AG04450 (cell line): ENCODE results near the gene ATP6V1C2. TPM values are rescaled to one million over a fixed set of nuclear protein-coding genes. Genes with fewer than 3 reads are reported as not detected.

ENCODE experiments used
- CTCF ChIA-PET: fragments of 300-600, 350-600 bp; formaldehyde crosslinking; extraction: SDS; loops from one replicate; lab custom pipeline; 2022; ENCODE audit warnings: antibody characterized with exemption, inconsistent platforms; lab: Charles Lee
- POLR2A ChIA-PET: fragments of 350-600 bp; formaldehyde crosslinking; extraction: SDS; loops from one replicate; lab custom pipeline; 2021; ENCODE audit warnings: antibody characterized with exemption, inconsistent platforms; lab: Yijun Ruan, JAX
- DNase-seq: peaks from one replicate; pipeline ENCODE4 v3.0.0-alpha.2; 2011; ENCODE audit warnings: low read depth, low spot score
- H3K27ac ChIP-seq: one replicate; pipeline ENCODE4 v1.5.1; 2012; ENCODE audit warnings: low read depth, low read length, control low read depth
- H3K27me3 ChIP-seq: one replicate; pipeline ENCODE4 v1.6.0; 2012; ENCODE audit warnings: low read length; ENCODE audit not compliant: control insufficient read depth, insufficient read depth
- H3K4me3 ChIP-seq: 2 replicates; pipeline ENCODE4 v1.5.1; 2011; ENCODE audit warnings: mild to moderate bottlenecking, low read depth, low read length, control low read depth
- H3K9me3 ChIP-seq: 2 replicates; pipeline ENCODE4 v1.5.1; 2012; ENCODE audit warnings: low read length; ENCODE audit not compliant: control insufficient read depth, insufficient read depth
- polyA plus RNA-seq: library from polyadenylated mRNA; depleted of rRNA; stranded (reverse); fragments of >200 nt; gene quantifications from 2 replicates; pipeline ENCODE4 v1.2.3, GENCODE V29; 2011
- TF ChIP-seq, protein P1 (sequence below): IDR thresholded peaks from 2 replicates; pipeline ENCODE4 v1.5.1; 2011; ENCODE audit warnings: low read depth, low read length, control low read depth, inconsistent platforms

ATP6V1C2 gene
- polyA plus RNA-seq, 1 experiment, result 0.14 TPM

DNA sequence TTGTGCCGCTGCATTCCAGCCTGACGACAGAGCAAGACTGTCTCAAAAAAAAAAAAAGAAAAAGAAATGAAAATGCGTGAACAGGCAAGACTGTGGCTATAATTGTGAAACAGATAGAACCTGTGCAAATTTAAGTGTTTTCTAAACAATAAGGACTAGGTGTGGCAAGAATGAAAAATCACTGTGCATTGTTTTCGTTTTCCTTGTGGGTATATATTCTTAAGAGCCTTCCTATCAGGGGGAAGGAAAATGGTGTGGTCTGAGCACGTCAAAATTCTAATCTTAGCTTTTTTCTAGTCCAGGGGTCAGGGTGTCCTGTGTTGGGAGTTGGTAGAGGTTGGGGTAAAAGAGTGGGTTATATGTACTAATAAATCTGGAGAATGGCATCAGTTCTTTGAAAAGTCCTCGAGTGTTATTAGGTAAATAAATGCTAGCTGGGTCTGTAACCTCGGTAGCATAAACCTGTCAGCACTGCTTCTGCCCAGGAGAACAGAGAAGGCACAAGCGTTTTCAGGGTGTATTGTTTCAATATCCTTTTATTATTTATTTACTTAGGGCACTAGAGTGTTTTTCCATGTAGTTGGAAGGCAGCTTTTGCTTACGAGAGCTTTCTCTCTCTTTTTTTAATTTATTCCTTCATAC, 11.6 kb downstream of the ATP6V1C2 start:
- CTCF ChIA-PET, result no interaction called here
- H3K9me3 ChIP-seq, result no peaks in the 10 kb centered on the region
- peaks cover 18% of the 10 kb centered on the region for H3K27me3 ChIP-seq
- POLR2A ChIA-PET, result interaction anchor here (0.7 kb wide), 1 partner anchor 45 kb away, joined by 4 read pairs; no protein-coding TSS in a partner anchor
- TF ChIP-seq, protein P1, sequence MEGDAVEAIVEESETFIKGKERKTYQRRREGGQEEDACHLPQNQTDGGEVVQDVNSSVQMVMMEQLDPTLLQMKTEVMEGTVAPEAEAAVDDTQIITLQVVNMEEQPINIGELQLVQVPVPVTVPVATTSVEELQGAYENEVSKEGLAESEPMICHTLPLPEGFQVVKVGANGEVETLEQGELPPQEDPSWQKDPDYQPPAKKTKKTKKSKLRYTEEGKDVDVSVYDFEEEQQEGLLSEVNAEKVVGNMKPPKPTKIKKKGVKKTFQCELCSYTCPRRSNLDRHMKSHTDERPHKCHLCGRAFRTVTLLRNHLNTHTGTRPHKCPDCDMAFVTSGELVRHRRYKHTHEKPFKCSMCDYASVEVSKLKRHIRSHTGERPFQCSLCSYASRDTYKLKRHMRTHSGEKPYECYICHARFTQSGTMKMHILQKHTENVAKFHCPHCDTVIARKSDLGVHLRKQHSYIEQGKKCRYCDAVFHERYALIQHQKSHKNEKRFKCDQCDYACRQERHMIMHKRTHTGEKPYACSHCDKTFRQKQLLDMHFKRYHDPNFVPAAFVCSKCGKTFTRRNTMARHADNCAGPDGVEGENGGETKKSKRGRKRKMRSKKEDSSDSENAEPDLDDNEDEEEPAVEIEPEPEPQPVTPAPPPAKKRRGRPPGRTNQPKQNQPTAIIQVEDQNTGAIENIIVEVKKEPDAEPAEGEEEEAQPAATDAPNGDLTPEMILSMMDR, result no peak
- no peak overlapping the region for H3K27ac ChIP-seq
- no peak for DNase-seq
- no peak overlapping the region for H3K4me3 ChIP-seq

DNA sequence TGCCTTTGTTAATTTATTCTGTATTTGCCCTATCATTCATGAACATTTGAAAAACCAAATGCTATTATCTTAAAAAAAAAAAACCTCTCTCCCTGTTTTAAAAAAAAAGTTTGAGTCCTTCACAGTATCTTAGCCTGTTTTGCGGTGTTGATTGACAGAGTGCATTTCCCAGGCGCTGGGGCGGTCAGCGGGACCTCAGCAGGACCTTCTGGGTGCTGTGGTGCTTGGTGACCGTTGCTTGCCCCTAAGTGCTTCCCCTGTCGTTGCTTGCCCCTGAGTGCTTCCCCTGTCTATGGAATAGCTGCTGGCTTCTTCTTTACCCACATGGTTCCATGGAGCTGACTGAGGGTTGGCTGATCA, 12.1 kb downstream of the ATP6V1C2 start:
- Histone ChIP-seq H3K27ac (no peak overlapping the region), H3K9me3 (no peaks in the 10 kb centered on the region), H3K27me3 (peaks cover 21% of the 10 kb centered on the region), H3K4me3 (no peak overlapping the region)
- CTCF ChIA-PET, result no interaction called here
- POLR2A ChIA-PET, result interaction anchor here (0.7 kb wide), 1 partner anchor 44 kb away, joined by 4 read pairs; no protein-coding TSS in a partner anchor
- no peak for DNase-seq
- TF ChIP-seq, protein P1, result no peak

DNA sequence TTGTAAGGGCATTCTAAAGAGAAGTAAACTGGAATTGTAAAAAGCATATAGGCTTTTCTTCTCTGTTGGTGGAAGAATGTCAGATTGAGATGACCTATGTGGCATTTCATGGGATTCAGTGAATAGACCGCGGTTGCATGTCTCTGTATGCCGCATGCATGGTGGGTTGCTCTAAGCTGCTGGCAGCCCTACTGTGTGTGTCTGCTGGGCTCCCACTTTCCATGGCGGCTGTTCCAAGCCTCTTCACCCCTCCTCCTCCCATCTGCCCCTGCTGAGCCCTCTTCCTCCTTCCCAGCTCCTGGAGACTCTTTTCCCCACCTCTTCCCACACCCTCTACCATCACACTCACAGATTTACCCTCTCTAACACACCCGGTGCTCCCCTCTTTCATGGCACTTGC, 12.6 kb downstream of the ATP6V1C2 start:
- no peaks in the 10 kb centered on the region for H3K9me3 ChIP-seq
- TF ChIP-seq, protein P1, result no peak
- no peak overlapping the region for H3K4me3 ChIP-seq
- peaks cover 21% of the 10 kb centered on the region for H3K27me3 ChIP-seq
- ChIA-PET POLR2A (no interaction called here), CTCF (no interaction called here)
- H3K27ac ChIP-seq, result no peak overlapping the region
- DNase-seq, result no peak

DNA sequence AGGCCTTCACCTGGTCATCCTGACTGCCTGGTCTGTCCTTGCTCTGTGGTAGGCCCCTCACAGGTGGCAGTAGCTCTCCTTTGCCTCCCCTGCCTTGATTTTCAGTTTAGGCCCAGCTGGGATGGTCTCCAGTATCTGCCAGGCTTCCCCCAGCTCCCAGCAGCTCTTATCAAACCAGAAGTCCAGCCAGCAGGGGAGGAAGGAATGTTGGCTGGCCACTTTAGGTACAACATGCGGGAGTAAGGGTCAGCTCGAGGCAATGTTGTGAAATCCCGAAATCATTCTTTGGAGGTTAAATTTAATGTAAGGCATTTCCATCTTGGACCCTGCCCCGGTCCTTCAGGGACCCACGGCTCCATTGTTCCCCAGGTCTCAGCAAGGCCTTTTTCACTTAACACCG, 16.8 kb downstream of the ATP6V1C2 start:
- ChIA-PET POLR2A (no interaction called here), CTCF (no interaction called here)
- Histone ChIP-seq H3K27ac (no peak overlapping the region), H3K4me3 (no peak overlapping the region), H3K27me3 (peaks cover 19% of the 10 kb centered on the region), H3K9me3 (no peaks in the 10 kb centered on the region; the same call in 1 of the 2 replicates)
- DNase-seq, result no peak
- TF ChIP-seq, protein P1, result no peak

DNA sequence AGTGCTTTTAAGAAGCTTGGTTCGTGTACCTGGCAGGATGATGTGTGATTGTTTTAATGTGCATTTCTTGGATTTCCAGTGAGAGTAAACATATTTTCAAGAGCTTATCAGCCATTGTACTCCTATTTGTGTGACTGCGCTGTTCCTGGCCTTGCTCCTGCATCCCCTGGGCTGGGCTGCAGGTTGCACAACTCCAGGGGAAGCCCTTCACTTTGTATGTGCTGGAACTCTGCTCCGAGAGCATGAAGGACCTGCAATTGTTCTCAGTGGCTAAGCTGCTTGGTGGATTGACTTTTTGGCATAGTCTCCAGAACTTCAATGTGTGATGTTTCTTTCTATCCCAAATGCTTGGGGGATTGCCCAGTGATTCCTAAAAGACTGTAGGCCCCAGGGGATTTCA, 18.8 kb downstream of the ATP6V1C2 start:
- TF ChIP-seq, protein P1, result no peak
- peak overlapping the region; percentile 21 for H3K27ac ChIP-seq
- no peak for DNase-seq
- CTCF ChIA-PET, result no interaction called here
- no peak overlapping the region for H3K4me3 ChIP-seq
- H3K27me3 ChIP-seq, result peaks cover 9% of the 10 kb centered on the region
- POLR2A ChIA-PET, result interaction anchor here (0.6 kb wide), 1 partner anchor 111 kb away, joined by 4 read pairs; no protein-coding TSS in a partner anchor
- no peaks in the 10 kb centered on the region; the same call in 1 of the 2 replicates for H3K9me3 ChIP-seq
